GM18520 (cell line): Measurements from ENCODE around the gene KCTD10.
"Not testable (repeated sequence)": the region's sequence is repeated elsewhere in the genome, so short reads cannot be mapped to it uniquely, and the experiment has no call there.

Experiments
- ATAC-seq: cut with Tn5 transposase; IDR thresholded peaks from one replicate; pipeline ENCODE4 v1.9.1; 2021; ENCODE audit not compliant: unreplicated experiment

Gene KCTD10

GRCh38 chr12:109449845-109450532 lies 27.1 kb downstream of the KCTD10 start:
- no peak for ATAC-seq

- ATAC-seq: no peak
These were observed 28.3 kb downstream of the KCTD10 start for GRCh38 chr12:109448707-109449390.

- ATAC-seq: no peak
These were observed 28.8 kb downstream of the KCTD10 start for GRCh38 chr12:109448272-109448671.

DNA sequence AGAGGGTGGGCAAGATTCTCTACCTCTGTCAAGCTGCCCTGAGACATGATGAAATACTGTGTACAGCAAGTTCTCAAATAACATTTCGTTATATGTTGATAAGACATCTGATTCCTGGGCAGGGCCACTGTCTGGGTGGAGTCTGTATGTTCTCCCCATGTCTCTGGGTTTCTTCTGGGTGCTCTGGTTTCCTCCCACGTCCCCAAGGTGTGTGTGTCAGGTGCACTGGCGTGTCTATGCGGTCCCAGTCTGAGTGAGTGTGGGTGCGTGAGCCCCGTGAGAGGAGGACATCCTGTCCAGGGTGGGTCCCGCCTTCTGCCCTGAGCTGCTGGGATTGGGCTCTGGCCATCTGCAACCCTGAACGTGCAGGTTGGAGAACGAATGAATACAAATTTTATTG lies 29.6 kb downstream of the KCTD10 start:
- ATAC-seq: no peak

- ATAC-seq: no peak
These were observed 30.2 kb downstream of the KCTD10 start for GRCh38 chr12:109446869-109447268.

- no peak for ATAC-seq
These were observed 31.9 kb downstream of the KCTD10 start for GRCh38 chr12:109445191-109445609.

DNA sequence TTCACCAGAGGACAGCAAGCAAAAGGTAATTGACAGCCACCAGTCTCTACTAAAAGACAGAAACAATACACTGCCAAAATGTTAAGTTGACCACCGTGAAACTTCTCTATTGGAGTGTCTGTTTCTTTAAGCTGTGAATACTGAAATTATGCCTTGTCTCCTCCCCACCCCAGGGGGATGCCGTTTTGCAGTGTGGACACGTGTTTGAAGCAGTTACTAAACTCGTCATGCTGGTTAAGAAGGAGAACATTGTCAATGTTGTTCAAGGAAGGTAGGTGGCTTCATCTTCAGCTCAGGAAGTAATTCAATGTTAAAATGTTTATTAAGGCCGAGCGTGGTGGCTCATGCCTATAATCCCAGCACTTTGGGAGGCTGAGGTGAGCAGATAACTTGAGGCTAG lies 32.8 kb downstream of the KCTD10 start:
- no peak for ATAC-seq

GRCh38 chr12:109443794-109444193 lies 33.3 kb downstream of the KCTD10 start:
- ATAC-seq: no peak

GRCh38 chr12:109440851-109441490 lies 36.1 kb downstream of the KCTD10 start:
- ATAC-seq: no peak

GRCh38 chr12:109439951-109440350 lies 37.1 kb downstream of the KCTD10 start:
- not testable (repeated sequence) for ATAC-seq

- no peak for ATAC-seq
These were observed 37.9 kb downstream of the KCTD10 start for GRCh38 chr12:109439181-109439580.

- no peak for ATAC-seq
These were observed 40.9 kb downstream of the KCTD10 start for GRCh38 chr12:109436188-109436560.

- no peak for ATAC-seq
These were observed 41.5 kb downstream of the KCTD10 start for GRCh38 chr12:109435428-109436187.

GRCh38 chr12:109434582-109434981 lies 42.5 kb downstream of the KCTD10 start:
- no peak for ATAC-seq

GRCh38 chr12:109433618-109434017 lies 43.5 kb downstream of the KCTD10 start:
- ATAC-seq: no peak

DNA sequence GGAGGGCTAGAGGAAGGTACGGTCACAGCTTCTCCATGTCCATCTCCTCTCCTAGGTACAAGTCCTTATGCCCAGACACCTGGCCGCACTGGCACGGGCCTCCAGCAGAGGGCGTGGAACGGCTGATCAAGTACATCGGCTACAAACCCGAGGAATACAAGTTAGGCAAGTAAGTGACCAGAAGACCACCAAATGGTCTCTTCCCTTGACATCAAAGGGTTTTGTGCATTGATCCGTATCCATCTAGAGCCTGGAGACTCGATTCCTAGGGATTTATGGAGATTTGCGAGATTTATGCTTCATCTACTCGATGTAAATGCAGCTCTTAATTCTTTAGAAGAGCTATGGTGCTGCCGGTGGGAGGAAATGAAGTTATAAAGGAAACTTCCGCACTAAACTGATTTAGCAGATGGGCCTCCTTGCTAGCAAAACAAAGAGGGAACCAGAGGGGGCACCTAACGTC lies 44.2 kb downstream of the KCTD10 start:
- no peak for ATAC-seq

DNA sequence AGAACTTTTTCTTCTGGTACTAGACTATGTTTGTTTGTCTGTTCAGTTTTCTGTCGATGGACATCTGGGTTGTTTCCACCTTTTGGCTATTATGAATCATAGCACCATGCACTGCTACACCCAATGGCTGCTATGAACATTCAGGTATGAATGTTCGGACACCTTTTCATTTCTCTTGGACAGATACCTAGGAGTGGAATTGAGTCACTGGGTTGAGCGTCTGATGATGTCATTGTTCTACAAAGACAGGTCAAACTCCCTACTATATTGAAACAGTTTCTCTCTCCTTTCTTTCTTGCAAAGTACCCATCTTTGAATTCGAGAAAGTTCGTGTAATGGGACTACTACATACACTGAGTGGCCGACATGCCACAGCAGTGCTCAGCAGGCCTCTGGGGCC lies 44.7 kb downstream of the KCTD10 start:
- no peak for ATAC-seq

DNA sequence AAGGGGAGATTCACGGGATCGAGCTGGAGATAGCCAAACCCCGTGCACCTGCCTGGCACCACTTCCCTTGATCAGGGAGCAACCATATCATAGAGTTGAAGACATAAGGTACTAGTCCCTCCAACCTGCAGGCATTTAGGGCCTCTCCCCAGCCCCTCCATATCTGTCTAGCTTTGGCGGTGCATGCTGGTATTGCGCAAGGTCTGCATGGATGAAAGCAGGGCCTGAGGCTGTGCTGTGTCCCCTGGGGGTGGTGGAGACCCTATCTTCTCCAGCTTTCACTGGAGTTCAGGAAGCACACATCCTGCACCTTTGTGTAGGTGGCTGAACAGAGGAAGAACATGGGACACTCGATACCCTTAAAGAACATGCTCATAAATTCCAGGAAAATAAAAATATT lies 46.9 kb downstream of the KCTD10 start:
- ATAC-seq: no peak

- ATAC-seq: not testable (repeated sequence)
These were observed 48.3 kb downstream of the KCTD10 start for GRCh38 chr12:109428804-109429203.

DNA sequence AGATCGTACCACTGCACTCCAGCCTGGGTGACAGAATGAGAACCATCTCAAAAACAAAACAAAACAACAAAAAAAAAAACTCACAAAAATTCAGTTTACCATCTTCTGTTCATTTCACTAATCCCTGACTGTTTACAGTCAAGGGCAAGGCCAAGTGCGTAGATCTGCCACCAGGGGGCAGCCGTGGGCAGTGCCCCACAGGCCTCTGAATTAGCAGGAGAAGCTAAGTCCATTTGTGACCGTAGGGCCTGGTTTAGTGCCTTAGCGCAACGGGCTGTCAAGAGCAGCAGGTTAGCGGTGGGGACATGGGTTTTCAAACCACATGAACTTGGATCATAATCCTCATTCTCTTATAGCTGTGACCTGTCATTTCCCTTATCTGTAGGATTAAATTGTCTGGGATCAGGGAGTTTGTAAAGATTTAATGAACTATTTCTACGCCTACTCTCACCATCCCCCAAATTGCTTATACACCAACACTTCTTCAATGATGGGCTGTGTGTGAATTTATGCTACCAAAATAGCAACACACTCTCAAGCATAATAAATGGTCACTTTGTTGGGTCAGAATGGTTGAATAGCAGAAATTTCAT lies 49.0 kb downstream of the KCTD10 start:
- no peak for ATAC-seq

DNA sequence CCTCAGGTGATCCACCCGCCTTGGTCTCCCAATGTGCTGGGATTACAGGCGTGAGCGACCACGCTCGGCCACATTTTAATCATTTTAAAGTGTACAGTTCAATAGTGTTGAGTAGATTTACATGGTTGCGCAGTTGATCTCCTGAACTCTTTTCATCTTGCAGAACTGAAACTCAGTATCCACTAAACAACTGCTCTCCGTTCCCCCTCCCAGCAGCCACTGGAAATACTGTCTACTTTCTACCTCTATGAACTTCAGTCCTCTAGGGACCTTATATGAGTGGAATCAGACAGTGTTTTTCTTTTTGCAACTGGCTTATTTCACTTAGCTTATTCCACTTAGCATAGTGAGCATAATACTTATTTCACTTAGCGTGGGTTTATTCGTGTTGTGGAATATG lies 53.7 kb downstream of the KCTD10 start:
- no peak for ATAC-seq
